GM21360 (cell line): Measurements from ENCODE around the gene METTL2B.
"Not testable (repeated sequence)": the region's sequence is repeated elsewhere in the genome, so short reads cannot be mapped to it uniquely, and the experiment has no call there.

Experiments
- ATAC-seq: cut with Tn5 transposase; IDR thresholded peaks from one replicate; pipeline ENCODE4 v1.9.1; 2021; ENCODE audit warnings: mild to moderate bottlenecking, moderate library complexity; ENCODE audit not compliant: unreplicated experiment

The METTL2B gene

GRCh38 chr7:128523932-128524524 lies 47.5 kb downstream of the METTL2B start:
- ATAC-seq, result not testable (repeated sequence)

- ATAC-seq, result not testable (repeated sequence)
Measured at GRCh38 chr7:128525584-128525983, 49.0 kb downstream of the METTL2B start.

GRCh38 chr7:128526062-128526466 lies 49.5 kb downstream of the METTL2B start:
- not testable (repeated sequence) for ATAC-seq

- ATAC-seq, result not testable (repeated sequence)
Measured at GRCh38 chr7:128529191-128529590, 52.6 kb downstream of the METTL2B start.

GRCh38 chr7:128530121-128530854 lies 53.7 kb downstream of the METTL2B start:
- peak; percentile 3 for ATAC-seq

GRCh38 chr7:128530855-128531104 lies 54.2 kb downstream of the METTL2B start:
- ATAC-seq, result no peak

GRCh38 chr7:128531105-128531954 lies 54.8 kb downstream of the METTL2B start:
- ATAC-seq, result peak; percentile 67

GRCh38 chr7:128531955-128532478 lies 55.5 kb downstream of the METTL2B start:
- peak; percentile 17 for ATAC-seq

GRCh38 chr7:128532956-128533355 lies 56.4 kb downstream of the METTL2B start:
- not testable (repeated sequence) for ATAC-seq

GRCh38 chr7:128537410-128537809 lies 60.9 kb downstream of the METTL2B start:
- not testable (repeated sequence) for ATAC-seq

GRCh38 chr7:128542530-128542929 lies 66.0 kb downstream of the METTL2B start:
- not testable (repeated sequence) for ATAC-seq

- ATAC-seq, result not testable (repeated sequence)
Measured at GRCh38 chr7:128543300-128543699, 66.8 kb downstream of the METTL2B start.

- not testable (repeated sequence) for ATAC-seq
Measured at GRCh38 chr7:128546319-128546851, 69.8 kb downstream of the METTL2B start.

- ATAC-seq, result no peak
Measured at GRCh38 chr7:128550920-128551319, 74.4 kb downstream of the METTL2B start.

GRCh38 chr7:128554394-128554793 lies 77.8 kb downstream of the METTL2B start:
- ATAC-seq, result not testable (repeated sequence)
